Activated gamma-delta T cell (primary cell): ENCODE measurements around the gene LIPC.

ENCODE experiments used
- DNase-seq: peaks from one replicate; lab custom pipeline; 2025; lab: John Stamatoyannopoulos, UW

Gene LIPC

GRCh38 chr15:58517682-58518525 lies 86.1 kb downstream of the LIPC start:
- no peak for DNase-seq

GRCh38 chr15:58518626-58519025 lies 86.8 kb downstream of the LIPC start:
- no peak for DNase-seq

GRCh38 chr15:58519516-58519915 lies 87.7 kb downstream of the LIPC start:
- DNase-seq = no peak

GRCh38 chr15:58520464-58520863 lies 88.7 kb downstream of the LIPC start:
- DNase-seq = no peak

GRCh38 chr15:58520936-58521292 lies 89.1 kb downstream of the LIPC start:
- DNase-seq = no peak

GRCh38 chr15:58521293-58521991 lies 89.7 kb downstream of the LIPC start:
- no peak for DNase-seq

- no peak for DNase-seq
Observed at GRCh38 chr15:58522391-58522790, 90.6 kb downstream of the LIPC start.

- DNase-seq = no peak
Observed at GRCh38 chr15:58522865-58523264, 91.1 kb downstream of the LIPC start.

GRCh38 chr15:58523634-58524033 lies 91.8 kb downstream of the LIPC start:
- no peak for DNase-seq

- no peak for DNase-seq
Observed at GRCh38 chr15:58524247-58524646, 92.5 kb downstream of the LIPC start.

GRCh38 chr15:58525991-58526421 lies 94.2 kb downstream of the LIPC start:
- no peak for DNase-seq

GRCh38 chr15:58526647-58527192 lies 94.9 kb downstream of the LIPC start:
- no peak for DNase-seq

- DNase-seq = no peak
Observed at GRCh38 chr15:58527573-58528187, 95.9 kb downstream of the LIPC start.

GRCh38 chr15:58528188-58528870 lies 96.5 kb downstream of the LIPC start:
- no peak for DNase-seq

- no peak for DNase-seq
Observed at GRCh38 chr15:58529041-58529440, 97.2 kb downstream of the LIPC start.

- DNase-seq = no peak
Observed at GRCh38 chr15:58530056-58530590, 98.3 kb downstream of the LIPC start.

GRCh38 chr15:58532126-58532525 lies 100.3 kb downstream of the LIPC start:
- DNase-seq = no peak

- DNase-seq = no peak
Observed at GRCh38 chr15:58534556-58534955, 102.8 kb downstream of the LIPC start.

GRCh38 chr15:58535337-58535736 lies 103.5 kb downstream of the LIPC start:
- DNase-seq = no peak

GRCh38 chr15:58535894-58536293 lies 104.1 kb downstream of the LIPC start:
- DNase-seq = no peak

- no peak for DNase-seq
Observed at GRCh38 chr15:58536414-58536813, 104.6 kb downstream of the LIPC start.

- no peak for DNase-seq
Observed at GRCh38 chr15:58537033-58537432, 105.2 kb downstream of the LIPC start.
